Measurements from ENCODE around the gene MBD5. TPM values are rescaled to one million over a fixed set of nuclear protein-coding genes. Genes with fewer than 3 reads are reported as not detected.

MBD5 gene
- total and polyA plus RNA-seq, 2 donors (not counting 1 experiment from before 2014, with no cell fraction given), result 10.9 to 69.7 TPM

- H3K4me3 Mint-ChIP-seq, result no peak overlapping the region
- no peaks in the 10 kb centered on the region for H4K20me1 ChIP-seq (ENCODE audit: control insufficient read depth, insufficient read depth, low read length, poor library complexity, severe bottlenecking)
Observed at GRCh38 chr2:148517296-148517695, 496.4 kb downstream of the MBD5 start.

DNA sequence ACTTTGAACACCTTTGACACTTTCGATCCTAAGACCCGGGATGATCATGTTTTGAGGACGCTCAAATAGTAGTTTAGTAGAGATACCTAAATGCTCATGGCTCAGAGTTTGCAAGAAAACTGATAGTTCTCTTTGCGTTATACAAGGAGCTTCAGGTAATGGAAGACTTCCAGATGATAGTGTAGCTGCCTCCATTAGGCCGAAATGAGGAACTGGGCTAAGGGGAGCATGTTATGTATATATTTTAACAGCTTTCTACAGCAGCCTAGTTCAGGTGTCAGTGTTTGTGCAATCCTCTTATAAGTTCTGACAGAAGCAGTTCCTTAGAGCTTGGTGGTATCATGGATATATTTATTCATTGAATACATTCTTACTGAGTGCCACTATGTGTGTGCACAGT is 496.9 kb downstream of the MBD5 start:
- H3K27me3 Mint-ChIP-seq, result no peaks in the 10 kb centered on the region
- no peak for TF ChIP-seq EZH2 (IDR thresholded peaks at IDR 0.05; ENCODE audit: borderline replicate concordance, insufficient read depth, low read depth, low read length, poor library complexity, severe bottlenecking)
- TF ChIP-seq, protein P1, sequence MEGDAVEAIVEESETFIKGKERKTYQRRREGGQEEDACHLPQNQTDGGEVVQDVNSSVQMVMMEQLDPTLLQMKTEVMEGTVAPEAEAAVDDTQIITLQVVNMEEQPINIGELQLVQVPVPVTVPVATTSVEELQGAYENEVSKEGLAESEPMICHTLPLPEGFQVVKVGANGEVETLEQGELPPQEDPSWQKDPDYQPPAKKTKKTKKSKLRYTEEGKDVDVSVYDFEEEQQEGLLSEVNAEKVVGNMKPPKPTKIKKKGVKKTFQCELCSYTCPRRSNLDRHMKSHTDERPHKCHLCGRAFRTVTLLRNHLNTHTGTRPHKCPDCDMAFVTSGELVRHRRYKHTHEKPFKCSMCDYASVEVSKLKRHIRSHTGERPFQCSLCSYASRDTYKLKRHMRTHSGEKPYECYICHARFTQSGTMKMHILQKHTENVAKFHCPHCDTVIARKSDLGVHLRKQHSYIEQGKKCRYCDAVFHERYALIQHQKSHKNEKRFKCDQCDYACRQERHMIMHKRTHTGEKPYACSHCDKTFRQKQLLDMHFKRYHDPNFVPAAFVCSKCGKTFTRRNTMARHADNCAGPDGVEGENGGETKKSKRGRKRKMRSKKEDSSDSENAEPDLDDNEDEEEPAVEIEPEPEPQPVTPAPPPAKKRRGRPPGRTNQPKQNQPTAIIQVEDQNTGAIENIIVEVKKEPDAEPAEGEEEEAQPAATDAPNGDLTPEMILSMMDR (IDR thresholded peaks at IDR 0.05), result no peak
- intact Hi-C loops (cut with micrococcal nuclease), result no loop called here
- no peak overlapping the region for H3K9ac ChIP-seq (ENCODE audit: low read length)
- DNase-seq, result no peak
- no peak for ATAC-seq (ENCODE audit: low read depth)
- no peak overlapping the region for H3K4me3 Mint-ChIP-seq
- no peaks in the 10 kb centered on the region for H3K4me1 ChIP-seq (ENCODE audit: control insufficient read depth in 2 of 2, insufficient read depth in 2 of 2, low read length in 2 of 2)
- ChIA-PET POLR2A (no interaction called here), CTCF (no interaction called here)
- H4K20me1 ChIP-seq (ENCODE audit: control insufficient read depth, insufficient read depth, low read length, poor library complexity, severe bottlenecking), result no peaks in the 10 kb centered on the region
- no peaks in the 10 kb centered on the region for H3K9me3 ChIP-seq (ENCODE audit: control extremely low read depth in 1 of 3, control insufficient read depth in 2 of 3, insufficient read depth in 1 of 3, low read length in 2 of 3)
- no peak overlapping the region for H2AFZ ChIP-seq (ENCODE audit: insufficient read depth, low read depth, low read length, poor library complexity, severe bottlenecking)
- no peaks in the 10 kb centered on the region for H3K4me1 Mint-ChIP-seq
- no peaks in the 10 kb centered on the region for H3K27me3 ChIP-seq (replicated peaks in 1 of 4; ENCODE audit: control extremely low read depth in 1 of 4, control insufficient read depth in 3 of 4, insufficient read depth in 4 of 4, low read length in 3 of 4)
- WGBS (ENCODE audit: insufficient coverage), result 100% methylated on average over 1 of the region's 5 CpGs
- H3K9me3 Mint-ChIP-seq (ENCODE audit: insufficient read depth), result no peaks in the 10 kb centered on the region
- no peak overlapping the region for H3K27ac ChIP-seq (ENCODE audit: low read length in 2 of 2)
- H3K79me2 ChIP-seq (ENCODE audit: control insufficient read depth, insufficient read depth, low read length), result no peaks in the 10 kb centered on the region
- H3K36me3 ChIP-seq (replicated peaks in 1 of 2; ENCODE audit: control extremely low read depth in 1 of 2, control insufficient read depth in 1 of 2, extremely low read depth in 1 of 2, insufficient read depth in 2 of 2, low read length in 1 of 2), result peaks cover 0 to 5% of the 10 kb centered on the region in 2 experiments
- H3K4me2 ChIP-seq (replicated peaks; ENCODE audit: low read depth, low read length, poor library complexity, severe bottlenecking), result no peak overlapping the region
- H3K27ac Mint-ChIP-seq, result no peak overlapping the region
- H3K4me3 ChIP-seq (ENCODE audit: control extremely low read depth in 1 of 5, extremely low read depth in 1 of 5, insufficient read depth in 1 of 5, low read depth in 2 of 5, low read length in 4 of 5), result no peak overlapping the region

More at GRCh38 chr2:148517296-148517695, 496.4 kb downstream of the MBD5 start:
- no CpG with 5 or more reads among the region's 2 CpGs for whole genome bisulfite sequencing (ENCODE audit: insufficient coverage)
- Mint-ChIP-seq H3K9me3 (ENCODE audit: insufficient read depth) (no peaks in the 10 kb centered on the region), H3K27ac (no peak overlapping the region), H3K27me3 (no peaks in the 10 kb centered on the region), H3K4me1 (no peaks in the 10 kb centered on the region)
- no peaks in the 10 kb centered on the region for H3K79me2 ChIP-seq (ENCODE audit: control insufficient read depth, insufficient read depth, low read length)
- ATAC-seq (ENCODE audit: low read depth), result no peak
- CTCF ChIA-PET, result no interaction called here
- intact Hi-C loops (cut with micrococcal nuclease), result no loop called here
- no peak overlapping the region for H3K27ac ChIP-seq (ENCODE audit: low read length in 2 of 2)
- H3K9ac ChIP-seq (ENCODE audit: low read length), result no peak overlapping the region
- H2AFZ ChIP-seq (ENCODE audit: insufficient read depth, low read depth, low read length, poor library complexity, severe bottlenecking), result no peak overlapping the region
- H3K4me3 ChIP-seq (ENCODE audit: control extremely low read depth in 1 of 5, extremely low read depth in 1 of 5, insufficient read depth in 1 of 5, low read depth in 2 of 5, low read length in 4 of 5), result no peak overlapping the region
- no peaks in the 10 kb centered on the region for H3K9me3 ChIP-seq (ENCODE audit: control extremely low read depth in 1 of 3, control insufficient read depth in 2 of 3, insufficient read depth in 1 of 3, low read length in 2 of 3)
- no peaks in the 10 kb centered on the region for H3K4me1 ChIP-seq (ENCODE audit: control insufficient read depth in 2 of 2, insufficient read depth in 2 of 2, low read length in 2 of 2)
- H3K4me2 ChIP-seq (replicated peaks; ENCODE audit: low read depth, low read length, poor library complexity, severe bottlenecking), result no peak overlapping the region
- TF ChIP-seq, protein P1 (IDR thresholded peaks at IDR 0.05), result no peak
- TF ChIP-seq EZH2 (IDR thresholded peaks at IDR 0.05; ENCODE audit: borderline replicate concordance, insufficient read depth, low read depth, low read length, poor library complexity, severe bottlenecking), result no peak
- POLR2A ChIA-PET, result no interaction called here
- no peaks in the 10 kb centered on the region for H3K27me3 ChIP-seq (replicated peaks in 1 of 4; ENCODE audit: control extremely low read depth in 1 of 4, control insufficient read depth in 3 of 4, insufficient read depth in 4 of 4, low read length in 3 of 4)
- H3K36me3 ChIP-seq (replicated peaks in 1 of 2; ENCODE audit: control extremely low read depth in 1 of 2, control insufficient read depth in 1 of 2, extremely low read depth in 1 of 2, insufficient read depth in 2 of 2, low read length in 1 of 2), result peaks cover 0 to 7% of the 10 kb centered on the region in 2 experiments
- DNase-seq, result no peak
